NCI-H2081 treated with DMSO at 0.1 percent for 48 hours (cell line): ENCODE measurements around the gene DEFB124.
"Not testable (repeated sequence)": the region's sequence is repeated elsewhere in the genome, so short reads cannot be mapped to it uniquely, and the experiment has no call there.

Experiments used
- DNase-seq: peaks from one replicate; lab custom pipeline; 2025; lab: John Stamatoyannopoulos, UW

The DEFB124 gene

GRCh38 chr20:31488115-31488514, 13.2 kb upstream of the DEFB124 start:
- DNase-seq: no peak

GRCh38 chr20:31485450-31486339, 10.8 kb upstream of the DEFB124 start:
- DNase-seq: no peak

- no peak for DNase-seq
These were observed 9.1 kb upstream of the DEFB124 start for GRCh38 chr20:31484001-31484400.

- no peak for DNase-seq
These were observed 1.8 kb upstream of the DEFB124 start for GRCh38 chr20:31476643-31477215.

- DNase-seq: no peak
These were observed 1.3 kb upstream of the DEFB124 start for GRCh38 chr20:31476294-31476585.

GRCh38 chr20:31475472-31476293, 756 bp upstream of the DEFB124 start:
- no peak for DNase-seq

GRCh38 chr20:31474097-31474436, 860 bp downstream of the DEFB124 start:
- DNase-seq: no peak

GRCh38 chr20:31473331-31474096, 1.4 kb downstream of the DEFB124 start:
- no peak for DNase-seq

- no peak for DNase-seq
These were observed 2.3 kb downstream of the DEFB124 start for GRCh38 chr20:31472395-31473330.

- not testable (repeated sequence) for DNase-seq
These were observed 4.0 kb downstream of the DEFB124 start for GRCh38 chr20:31470946-31471345.

GRCh38 chr20:31454361-31454760, 20.6 kb downstream of the DEFB124 start:
- no peak for DNase-seq

- DNase-seq: no peak
These were observed 22.4 kb downstream of the DEFB124 start for GRCh38 chr20:31452575-31452974.

- no peak for DNase-seq
These were observed 25.2 kb downstream of the DEFB124 start for GRCh38 chr20:31449511-31450414.

GRCh38 chr20:31446084-31446819, 28.7 kb downstream of the DEFB124 start:
- DNase-seq: no peak

- no peak for DNase-seq
These were observed 34.8 kb downstream of the DEFB124 start, which contains the start of gene DEFB123 for GRCh38 chr20:31440012-31440659. DEFB123 (plus strand) TSS chr20:31440632; CDS start chr20:31440699, 67 bp downstream.

- DNase-seq: no peak
These were observed 44.3 kb downstream of the DEFB124 start for GRCh38 chr20:31430568-31431115.

GRCh38 chr20:31427576-31427975, 47.4 kb downstream of the DEFB124 start:
- DNase-seq: not testable (repeated sequence)

- not testable (repeated sequence) for DNase-seq
These were observed 47.9 kb downstream of the DEFB124 start for GRCh38 chr20:31426891-31427551.
